Dedifferentiated amniotic fluid mesenchymal stem cell (primary cell): ENCODE results near the gene CSAG1.
"Not testable (repeated sequence)": the region's sequence is repeated elsewhere in the genome, so short reads cannot be mapped to it uniquely, and the experiment has no call there.

Experiments used
- DNase-seq: peaks from one replicate; pipeline ENCODE4 v3.0.0-alpha.2; 2016; ENCODE audit errors: extremely low spot score

Gene CSAG1

GRCh38 chrX:152697952-152698931, 35.3 kb downstream of the CSAG1 start, which contains the start of gene MAGEA3:
Gene MAGEA3, plus strand, starts transcription at chrX:152698794. Its CDS starts 2,039 bp downstream, at chrX:152700833.
- DNase-seq = not testable (repeated sequence)

GRCh38 chrX:152681012-152681411, 52.5 kb downstream of the CSAG1 start:
- not testable (repeated sequence) for DNase-seq
